Measurements from ENCODE around the gene SYNM. TPM values are rescaled to one million over a fixed set of nuclear protein-coding genes. Genes with fewer than 3 reads are reported as not detected.
A peak's percentile ranks its signal among the peaks of the same experiment; 100 is the strongest.

The SYNM gene
- total RNA-seq, 1 experiment from 2014 or later: 3.3 TPM

- peak overlapping the region; percentile 99 for H3K27ac ChIP-seq (ENCODE audit: low read depth, low read length)
- TF ChIP-seq ELF1 (IDR thresholded peaks at IDR 0.05; ENCODE audit: borderline replicate concordance, low read depth) (no peak), POLR2AphosphoS5 (IDR thresholded peaks at IDR 0.05; ENCODE audit: low read depth, low read length) (no peak), REST (IDR thresholded peaks at IDR 0.05; ENCODE audit: low read depth) (no peak), EGR1 (IDR thresholded peaks at IDR 0.05; ENCODE audit: low read depth) (no peak)
- no peaks in the 10 kb centered on the region for H3K36me3 ChIP-seq (ENCODE audit: control insufficient read depth in 1 of 2, insufficient read depth in 2 of 2, low read length in 2 of 2)
- H3K4me3 ChIP-seq (replicated peaks in 1 of 2; ENCODE audit: low read depth in 1 of 2, low read length in 2 of 2): peak overlapping the region; percentile 27 to 51
- peak overlapping the region; percentile 87 for H3K4me2 ChIP-seq (ENCODE audit: low read length)
- peak overlapping the region; percentile 58 for H3K9ac ChIP-seq (ENCODE audit: low read length)
- intact Hi-C loops (cut with micrococcal nuclease): loop anchor here (1.0 to 5.0 kb wide), 3 partner anchors 59 to 128 kb away; partner anchors contain the start of gene LRRC28
- no peak overlapping the region for H2AFZ ChIP-seq (ENCODE audit: low read depth, low read length, poor library complexity, severe bottlenecking)
- H3K27me3 ChIP-seq (ENCODE audit: insufficient read depth, low read length): no peaks in the 10 kb centered on the region
- H3K79me2 ChIP-seq (ENCODE audit: insufficient read depth, low read length): no peaks in the 10 kb centered on the region
- BruUV-seq (replicated peaks): no TSS peak
- RAD21 ChIA-PET (ENCODE audit: low non-redundant PET in 1 of 2, low total read pairs in 2 of 2, uncharacterized antibody in 2 of 2, unreplicated experiment in 2 of 2): no interaction called here
- POLR2A ChIA-PET: interaction anchor here (1.7 kb wide), 1 partner anchor 22 kb away, joined by 4 read pairs; no protein-coding TSS in a partner anchor
- CTCF ChIA-PET: interaction anchor here (0.7 to 1.5 kb wide), 4 partner anchors 15 to 694 kb away, joined by 3 to 6 read pairs (median 4); partner anchors contain the start of gene SYNM
- DNase-seq (ENCODE audit: low read depth, low spot score): no peak
- no peaks in the 10 kb centered on the region for H3K9me3 ChIP-seq (ENCODE audit: control insufficient read depth in 1 of 2, insufficient read depth in 1 of 2, low read depth in 1 of 2, low read length in 2 of 2)
- no peak for ATAC-seq
- no peaks in the 10 kb centered on the region for H3K9me2 ChIP-seq (ENCODE audit: insufficient read depth)
- peaks cover 31 to 39% of the 10 kb centered on the region in 2 experiments for H3K4me1 ChIP-seq (ENCODE audit: control insufficient read depth in 1 of 2, insufficient read depth in 2 of 2, low read length in 2 of 2)
- no peaks in the 10 kb centered on the region for H4K20me1 ChIP-seq (ENCODE audit: insufficient read depth)
Measured at GRCh38 chr15:99122831-99123712, 18.2 kb downstream of the SYNM start.

Data from HCT116 (cell line).